ENCODE measurements around the gene PABPN1L.
A peak's percentile ranks its signal among the peaks of the same experiment; 100 is the strongest.

Gene PABPN1L

GRCh38 chr16:88911946-88912310, 45.5 kb upstream of the PABPN1L start:
- Histone ChIP-seq H3K4me3 (ENCODE audit: insufficient read length, low read depth) (no peak overlapping the region), H3K9ac (ENCODE audit: insufficient read length, low read depth) (no peak overlapping the region), H3K4me1 (ENCODE audit: insufficient read depth, insufficient read length) (peaks cover 29% of the 10 kb centered on the region), H3K27me3 (ENCODE audit: insufficient read depth, insufficient read length) (no peaks in the 10 kb centered on the region), H3K36me3 (ENCODE audit: insufficient read depth, insufficient read length, low read length) (no peaks in the 10 kb centered on the region), H3K9me3 (ENCODE audit: insufficient read depth, low read length) (peaks cover 5% of the 10 kb centered on the region; the same call in 1 of the 2 replicates)
- no peak for DNase-seq (ENCODE audit: low read depth, low spot score)
- no peak for TF ChIP-seq SUZ12 (IDR thresholded peaks at IDR 0.05; ENCODE audit: extremely low read depth, insufficient read depth, insufficient read length)
- TF ChIP-seq YY1 (IDR thresholded peaks at IDR 0.05; ENCODE audit: insufficient read depth, insufficient read length), result no peak
- no peak for TF ChIP-seq ZNF274 (IDR thresholded peaks at IDR 0.05; ENCODE audit: low read depth, low read length)

- TF ChIP-seq YY1 (IDR thresholded peaks at IDR 0.05; ENCODE audit: insufficient read depth, insufficient read length), result no peak
- no peak for TF ChIP-seq ZNF274 (IDR thresholded peaks at IDR 0.05; ENCODE audit: low read depth, low read length)
- TF ChIP-seq SUZ12 (IDR thresholded peaks at IDR 0.05; ENCODE audit: extremely low read depth, insufficient read depth, insufficient read length), result no peak
- Histone ChIP-seq H3K9ac (ENCODE audit: insufficient read length, low read depth) (no peak overlapping the region), H3K4me3 (ENCODE audit: insufficient read length, low read depth) (no peak overlapping the region), H3K4me1 (ENCODE audit: insufficient read depth, insufficient read length) (peaks cover 26% of the 10 kb centered on the region), H3K27me3 (ENCODE audit: insufficient read depth, insufficient read length) (no peaks in the 10 kb centered on the region), H3K9me3 (ENCODE audit: insufficient read depth, low read length) (peaks cover 5% of the 10 kb centered on the region; the same call in 1 of the 2 replicates), H3K36me3 (ENCODE audit: insufficient read depth, insufficient read length, low read length) (no peaks in the 10 kb centered on the region)
- DNase-seq (ENCODE audit: low read depth, low spot score), result no peak
Observed at GRCh38 chr16:88911136-88911945, 44.9 kb upstream of the PABPN1L start.

- Histone ChIP-seq H3K9me3 (ENCODE audit: insufficient read depth, low read length) (peaks cover 5% of the 10 kb centered on the region; the same call in 1 of the 2 replicates), H3K36me3 (ENCODE audit: insufficient read depth, insufficient read length, low read length) (no peaks in the 10 kb centered on the region), H3K9ac (ENCODE audit: insufficient read length, low read depth) (peak overlapping the region; percentile 45), H3K4me3 (ENCODE audit: insufficient read length, low read depth) (no peak overlapping the region), H3K4me1 (ENCODE audit: insufficient read depth, insufficient read length) (peaks cover 27% of the 10 kb centered on the region), H3K27me3 (ENCODE audit: insufficient read depth, insufficient read length) (no peaks in the 10 kb centered on the region)
- DNase-seq (ENCODE audit: low read depth, low spot score), result no peak
- TF ChIP-seq SUZ12 (IDR thresholded peaks at IDR 0.05; ENCODE audit: extremely low read depth, insufficient read depth, insufficient read length), result no peak
- TF ChIP-seq ZNF274 (IDR thresholded peaks at IDR 0.05; ENCODE audit: low read depth, low read length), result no peak
- TF ChIP-seq YY1 (IDR thresholded peaks at IDR 0.05; ENCODE audit: insufficient read depth, insufficient read length), result no peak
Observed at GRCh38 chr16:88910284-88911135, 44.0 kb upstream of the PABPN1L start.

- H3K9ac ChIP-seq (ENCODE audit: insufficient read length, low read depth), result peak overlapping the region; percentile 45
- no peaks in the 10 kb centered on the region for H3K27me3 ChIP-seq (ENCODE audit: insufficient read depth, insufficient read length)
- peaks cover 5% of the 10 kb centered on the region; the same call in 1 of the 2 replicates for H3K9me3 ChIP-seq (ENCODE audit: insufficient read depth, low read length)
- no peak for DNase-seq (ENCODE audit: low read depth, low spot score)
- no peaks in the 10 kb centered on the region for H3K36me3 ChIP-seq (ENCODE audit: insufficient read depth, insufficient read length, low read length)
- peaks cover 27% of the 10 kb centered on the region for H3K4me1 ChIP-seq (ENCODE audit: insufficient read depth, insufficient read length)
- TF ChIP-seq SUZ12 (IDR thresholded peaks at IDR 0.05; ENCODE audit: extremely low read depth, insufficient read depth, insufficient read length) (no peak), YY1 (IDR thresholded peaks at IDR 0.05; ENCODE audit: insufficient read depth, insufficient read length) (no peak), ZNF274 (IDR thresholded peaks at IDR 0.05; ENCODE audit: low read depth, low read length) (no peak)
- no peak overlapping the region for H3K4me3 ChIP-seq (ENCODE audit: insufficient read length, low read depth)
Observed at GRCh38 chr16:88909431-88910210, 43.2 kb upstream of the PABPN1L start.

- H3K36me3 ChIP-seq (ENCODE audit: insufficient read depth, insufficient read length, low read length), result no peaks in the 10 kb centered on the region
Observed at GRCh38 chr16:88908307-88908706, 41.8 kb upstream of the PABPN1L start.

GRCh38 chr16:88907768-88908167, 41.3 kb upstream of the PABPN1L start:
- Histone ChIP-seq H3K36me3 (ENCODE audit: insufficient read depth, insufficient read length, low read length) (no peaks in the 10 kb centered on the region), H3K27me3 (ENCODE audit: insufficient read depth, insufficient read length) (no peaks in the 10 kb centered on the region), H3K9ac (ENCODE audit: insufficient read length, low read depth) (no peak overlapping the region), H3K4me1 (ENCODE audit: insufficient read depth, insufficient read length) (peaks cover 23% of the 10 kb centered on the region), H3K9me3 (ENCODE audit: insufficient read depth, low read length) (no peaks in the 10 kb centered on the region), H3K4me3 (ENCODE audit: insufficient read length, low read depth) (no peak overlapping the region)
- TF ChIP-seq SUZ12 (IDR thresholded peaks at IDR 0.05; ENCODE audit: extremely low read depth, insufficient read depth, insufficient read length), result no peak
- no peak for TF ChIP-seq YY1 (IDR thresholded peaks at IDR 0.05; ENCODE audit: insufficient read depth, insufficient read length)
- no peak for TF ChIP-seq ZNF274 (IDR thresholded peaks at IDR 0.05; ENCODE audit: low read depth, low read length)
- DNase-seq (ENCODE audit: low read depth, low spot score), result no peak

More at GRCh38 chr16:88908307-88908706, 41.8 kb upstream of the PABPN1L start:
- DNase-seq (ENCODE audit: low read depth, low spot score), result no peak
- Histone ChIP-seq H3K4me1 (ENCODE audit: insufficient read depth, insufficient read length) (peaks cover 27% of the 10 kb centered on the region), H3K9me3 (ENCODE audit: insufficient read depth, low read length) (peaks cover 4% of the 10 kb centered on the region; the same call in 1 of the 2 replicates), H3K4me3 (ENCODE audit: insufficient read length, low read depth) (no peak overlapping the region), H3K9ac (ENCODE audit: insufficient read length, low read depth) (no peak overlapping the region), H3K27me3 (ENCODE audit: insufficient read depth, insufficient read length) (no peaks in the 10 kb centered on the region)
- TF ChIP-seq YY1 (IDR thresholded peaks at IDR 0.05; ENCODE audit: insufficient read depth, insufficient read length) (no peak), SUZ12 (IDR thresholded peaks at IDR 0.05; ENCODE audit: extremely low read depth, insufficient read depth, insufficient read length) (no peak), ZNF274 (IDR thresholded peaks at IDR 0.05; ENCODE audit: low read depth, low read length) (no peak)
